NCI-H82 (cell line): ENCODE results near the gene TTLL11.
"Not testable (repeated sequence)": the region's sequence is repeated elsewhere in the genome, so short reads cannot be mapped to it uniquely, and the experiment has no call there.

ENCODE experiments used
- DNase-seq: peaks from one replicate; lab custom pipeline; 2025; lab: John Stamatoyannopoulos, UW

TTLL11 gene

DNA sequence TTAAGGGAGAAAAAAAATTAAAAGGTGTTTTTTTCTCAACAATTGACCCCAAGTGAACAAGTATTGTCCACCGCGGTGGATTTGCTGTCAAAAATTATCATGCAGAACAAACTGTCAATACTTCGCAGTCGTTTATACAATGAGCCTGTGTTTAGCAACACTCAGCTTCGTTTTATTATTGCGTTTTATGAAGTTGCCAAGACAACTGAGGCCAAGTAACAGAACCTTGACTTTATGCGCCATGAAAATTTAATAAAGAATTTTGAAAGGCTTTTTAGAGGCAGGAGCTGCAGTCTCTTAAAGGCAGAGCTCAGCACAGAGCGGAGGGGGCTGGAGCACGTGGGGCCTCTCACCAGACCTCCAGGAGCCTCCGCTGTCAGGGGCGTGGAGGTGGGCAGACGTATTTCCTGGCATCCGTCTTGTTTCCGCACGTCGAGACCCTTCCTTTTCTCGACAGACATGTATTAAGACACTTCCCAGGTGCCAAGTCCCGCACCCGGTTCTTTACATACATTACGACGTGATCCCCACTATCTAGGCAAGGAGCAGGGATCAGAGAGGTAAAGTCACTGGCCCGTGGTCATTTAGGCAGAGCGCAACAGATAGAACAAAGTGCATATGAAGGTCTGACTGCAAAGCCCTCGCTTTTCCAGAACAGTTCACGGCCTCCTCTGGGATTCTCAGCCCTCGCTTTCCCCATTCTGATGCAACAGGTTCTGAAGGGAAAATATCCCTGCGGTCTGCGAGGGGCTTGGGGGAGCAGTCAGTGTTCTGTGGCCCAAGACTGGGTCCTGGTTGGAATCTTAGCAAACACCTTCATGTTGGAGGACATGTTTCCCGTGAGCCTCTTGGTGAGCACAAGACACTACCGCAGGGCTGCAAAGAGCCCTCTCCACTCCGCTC lies 277.3 kb downstream of the TTLL11 start:
- no peak for DNase-seq

DNA sequence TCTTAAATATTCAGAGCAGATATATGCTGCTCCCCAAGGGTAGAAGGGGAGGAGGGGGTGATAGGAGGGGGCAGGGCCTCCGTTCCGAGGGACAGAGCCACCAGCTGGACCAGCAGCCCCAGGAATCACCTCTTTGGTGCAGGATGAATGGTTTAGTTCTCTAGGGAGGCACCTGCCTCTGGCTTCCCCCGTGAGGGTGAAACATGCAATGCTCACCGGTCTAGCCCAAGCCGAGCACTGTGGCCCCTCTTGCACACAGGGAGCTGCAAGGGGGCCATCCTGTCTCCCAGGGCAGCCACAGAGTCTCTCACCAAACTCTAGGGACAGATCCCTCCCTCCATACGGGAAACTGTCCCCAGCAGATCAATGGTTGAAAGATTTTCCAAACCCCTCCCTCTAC lies 278.0 kb downstream of the TTLL11 start:
- DNase-seq, result no peak

DNA sequence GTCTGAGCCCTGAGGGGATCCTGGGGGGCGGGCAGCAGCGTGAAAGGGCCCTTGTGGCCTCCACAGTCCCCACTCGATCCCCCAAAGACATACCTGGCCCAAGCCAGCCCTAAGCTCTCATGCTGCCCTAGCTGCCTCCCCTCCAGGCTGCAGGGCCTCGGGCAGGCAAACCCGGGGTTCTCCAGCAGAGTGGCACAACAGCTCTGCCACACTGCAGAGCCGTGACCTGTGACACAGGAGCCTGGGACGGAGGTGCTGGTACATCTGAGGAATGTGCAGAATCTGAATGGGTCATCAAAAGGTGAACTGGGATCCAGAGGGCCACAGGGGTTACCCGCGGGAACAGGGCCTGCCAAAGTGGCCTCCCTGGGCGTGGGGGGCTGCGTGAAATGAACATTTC lies 278.5 kb downstream of the TTLL11 start:
- no peak for DNase-seq

DNA sequence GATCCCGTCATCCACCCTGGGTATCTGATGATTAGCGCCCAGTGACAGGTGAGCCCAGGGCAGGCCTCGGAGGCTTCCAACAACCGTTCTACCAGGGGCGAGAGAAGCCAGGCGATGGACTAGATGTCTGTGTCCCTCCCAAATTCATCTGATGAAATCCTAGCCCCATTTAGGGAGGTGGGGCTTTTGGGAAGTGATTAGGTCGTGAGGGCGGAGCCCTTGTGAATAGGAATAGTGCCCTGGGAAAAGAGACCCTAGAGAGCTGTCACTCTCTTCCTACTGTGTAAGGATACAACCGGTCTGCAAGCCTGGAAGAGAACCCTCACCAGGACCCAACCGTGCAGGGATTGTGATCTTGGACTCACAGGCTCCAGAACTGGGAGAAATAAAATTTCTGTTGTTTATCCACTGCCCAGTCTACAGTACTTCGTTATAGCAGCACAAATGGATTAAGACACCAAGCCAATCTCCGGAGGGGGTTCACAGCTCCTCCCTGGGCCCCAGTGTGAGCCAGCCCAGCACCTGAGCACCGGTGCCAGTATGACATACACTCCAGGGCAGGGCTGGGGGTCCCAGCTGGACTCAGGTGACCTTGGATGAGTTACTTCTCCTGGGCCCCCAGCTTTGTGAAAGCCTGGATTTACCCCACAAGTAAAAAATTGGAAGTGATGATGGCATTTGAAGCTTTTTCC lies 279.4 kb downstream of the TTLL11 start:
- no peak for DNase-seq

DNA sequence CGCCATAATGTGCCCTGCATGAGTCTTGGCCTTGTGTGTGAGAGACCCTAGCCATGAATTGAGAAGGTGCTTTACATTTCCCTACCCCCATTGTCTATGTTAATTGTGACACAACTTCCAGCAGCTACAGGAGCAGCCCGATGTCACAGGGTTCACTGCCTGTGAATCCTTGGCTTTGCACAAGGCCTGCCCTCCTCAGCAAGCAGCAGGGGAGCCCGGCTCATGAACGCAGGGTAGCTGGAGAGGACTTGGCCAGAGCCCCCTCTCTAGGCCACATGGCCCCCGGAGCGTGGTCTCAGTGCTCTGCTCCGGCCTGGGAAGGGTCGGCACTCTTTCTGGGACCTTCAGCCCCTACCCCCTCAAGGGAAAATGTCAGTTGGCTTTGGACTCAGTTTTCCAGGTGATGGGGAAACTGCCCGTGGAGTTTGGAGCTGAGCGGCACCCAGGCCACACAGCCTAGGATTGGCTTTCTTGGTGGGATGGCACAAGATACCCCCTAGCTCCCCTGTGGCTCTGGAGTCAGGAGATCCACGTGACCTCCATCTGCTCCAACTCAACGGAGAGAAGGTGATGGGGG lies 280.9 kb downstream of the TTLL11 start:
- no peak for DNase-seq

DNA sequence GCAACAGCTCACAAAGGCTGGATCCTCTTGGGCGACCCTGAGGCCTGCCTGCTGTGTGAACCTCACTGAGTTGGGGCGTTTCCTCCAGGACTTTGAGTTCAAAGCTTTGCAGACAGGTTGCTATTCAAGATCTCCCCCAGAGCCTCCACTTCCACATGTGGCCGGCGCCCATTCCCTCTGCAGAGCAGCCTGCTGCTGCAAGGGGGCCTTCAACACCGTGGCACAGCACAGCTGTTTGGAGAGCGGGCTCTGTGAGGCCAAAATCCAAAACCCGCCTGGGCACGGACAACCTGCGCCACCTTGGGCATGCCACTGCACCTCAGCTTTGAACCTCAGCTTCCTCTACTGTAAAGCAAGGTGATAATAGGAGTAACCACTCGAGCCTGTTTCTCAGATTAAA lies 281.4 kb downstream of the TTLL11 start:
- DNase-seq, result no peak

DNA sequence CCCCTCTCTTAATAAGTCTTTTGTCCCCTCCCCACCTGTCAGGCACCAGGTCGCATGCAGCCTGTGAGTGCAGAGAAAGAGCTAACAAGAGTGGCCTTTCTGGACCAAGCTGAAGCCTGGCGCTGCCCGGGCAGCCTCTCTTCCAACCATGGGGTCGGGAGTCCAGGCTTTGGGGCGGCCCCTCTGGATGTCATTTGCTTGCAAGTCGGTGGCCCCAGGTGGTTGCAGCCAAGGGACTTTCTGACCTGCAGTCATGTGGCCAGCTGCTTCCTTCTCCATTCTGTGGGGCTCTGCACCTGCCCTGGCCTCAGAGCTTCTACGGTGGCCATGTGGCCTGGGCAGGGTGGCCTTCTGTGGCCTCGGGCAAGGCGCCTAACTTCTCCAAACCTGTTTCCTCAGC lies 282.0 kb downstream of the TTLL11 start:
- DNase-seq, result no peak

DNA sequence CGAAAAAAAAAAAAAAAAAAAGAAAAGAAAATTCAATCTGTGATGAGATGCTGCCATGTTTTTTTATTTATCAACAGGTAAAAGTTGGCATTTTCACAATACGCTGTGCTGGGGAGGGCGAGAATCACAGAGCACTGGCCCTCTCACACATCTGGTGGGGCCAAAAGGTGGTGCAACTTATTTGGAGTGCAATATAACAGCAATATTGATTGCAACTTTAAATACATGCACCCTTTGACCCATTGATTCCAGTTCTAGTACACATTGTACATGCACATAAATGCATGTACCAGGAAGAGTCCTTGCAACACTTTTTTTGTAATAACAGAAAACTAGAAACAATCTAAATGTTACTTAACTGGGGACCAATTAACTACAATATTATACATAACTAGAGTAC lies 282.6 kb downstream of the TTLL11 start:
- DNase-seq, result no peak

DNA sequence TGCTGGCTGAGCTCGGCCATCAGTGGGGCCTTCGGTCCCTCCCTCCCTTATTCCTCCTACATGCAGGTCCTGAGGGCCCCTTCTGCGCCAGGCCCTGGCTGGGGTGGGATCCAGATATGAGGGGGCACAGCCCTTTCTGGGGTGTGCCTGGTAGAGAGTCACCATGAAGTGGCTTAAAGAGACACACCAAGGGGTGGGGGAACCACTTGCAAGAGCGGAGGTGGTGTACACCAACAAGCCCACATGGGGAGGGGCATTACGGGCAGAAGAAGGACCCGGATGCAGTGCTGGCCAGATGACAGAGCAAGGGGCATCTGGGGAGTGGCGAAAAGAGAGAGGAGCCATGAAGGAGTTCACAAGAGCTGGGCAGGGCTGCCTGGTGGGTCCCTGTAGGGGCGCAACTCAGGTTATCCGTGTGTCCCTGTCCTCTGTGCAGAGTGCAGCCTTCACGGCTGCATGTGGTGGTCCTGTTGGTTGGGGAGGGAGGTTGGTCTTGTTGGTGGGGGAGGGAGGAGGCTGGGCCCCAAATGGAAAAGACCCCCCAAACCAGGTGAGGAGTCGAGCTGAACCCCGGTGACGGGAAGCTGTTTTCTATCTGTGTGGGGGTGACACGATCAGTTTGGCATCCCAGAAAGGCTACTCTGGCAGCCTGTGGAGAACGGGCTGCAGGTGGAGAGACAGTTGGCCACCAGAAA lies 283.6 kb downstream of the TTLL11 start:
- DNase-seq, result no peak

DNA sequence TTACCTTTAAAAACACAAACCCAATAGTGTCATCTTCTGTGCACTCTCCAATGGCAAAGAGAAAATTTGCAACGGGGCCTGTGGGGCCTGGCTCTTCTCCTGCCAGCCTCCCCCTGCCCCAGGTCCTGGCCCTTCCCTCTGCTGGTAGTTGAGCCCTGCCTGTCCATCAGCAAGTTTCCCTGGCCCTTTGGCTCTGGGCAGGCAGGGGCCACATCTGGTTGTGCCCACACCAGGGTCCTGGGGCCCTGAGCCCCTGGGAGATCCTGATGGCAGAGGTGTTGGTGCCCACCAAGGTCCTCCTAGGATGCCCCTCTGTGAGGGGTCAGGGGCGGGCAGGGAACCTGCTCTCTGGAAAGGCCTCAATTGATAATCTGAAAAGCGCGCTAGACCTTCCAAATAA lies 284.3 kb downstream of the TTLL11 start:
- DNase-seq, result no peak

DNA sequence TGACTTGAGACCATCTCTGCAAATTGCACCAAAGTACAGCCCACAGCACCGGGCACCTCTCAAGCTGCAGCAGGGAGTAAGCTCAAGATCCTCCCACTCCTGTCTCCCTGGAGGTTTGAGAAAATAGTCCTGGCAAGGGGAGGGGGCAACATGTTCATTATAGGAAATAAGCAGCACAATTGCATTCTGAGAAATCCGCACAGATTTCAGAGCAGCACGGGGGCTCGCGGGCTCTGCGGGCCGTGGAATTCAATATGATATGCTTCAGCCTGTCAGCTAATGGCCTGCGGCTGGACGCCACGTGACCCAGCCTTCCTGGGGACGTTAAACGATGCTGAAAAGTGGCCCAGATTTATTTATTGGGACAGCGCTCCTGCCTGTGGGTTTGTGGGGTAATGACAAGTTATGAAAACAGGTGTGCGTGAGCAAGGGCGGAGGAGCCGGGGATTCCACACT lies 285.3 kb downstream of the TTLL11 start:
- no peak for DNase-seq

DNA sequence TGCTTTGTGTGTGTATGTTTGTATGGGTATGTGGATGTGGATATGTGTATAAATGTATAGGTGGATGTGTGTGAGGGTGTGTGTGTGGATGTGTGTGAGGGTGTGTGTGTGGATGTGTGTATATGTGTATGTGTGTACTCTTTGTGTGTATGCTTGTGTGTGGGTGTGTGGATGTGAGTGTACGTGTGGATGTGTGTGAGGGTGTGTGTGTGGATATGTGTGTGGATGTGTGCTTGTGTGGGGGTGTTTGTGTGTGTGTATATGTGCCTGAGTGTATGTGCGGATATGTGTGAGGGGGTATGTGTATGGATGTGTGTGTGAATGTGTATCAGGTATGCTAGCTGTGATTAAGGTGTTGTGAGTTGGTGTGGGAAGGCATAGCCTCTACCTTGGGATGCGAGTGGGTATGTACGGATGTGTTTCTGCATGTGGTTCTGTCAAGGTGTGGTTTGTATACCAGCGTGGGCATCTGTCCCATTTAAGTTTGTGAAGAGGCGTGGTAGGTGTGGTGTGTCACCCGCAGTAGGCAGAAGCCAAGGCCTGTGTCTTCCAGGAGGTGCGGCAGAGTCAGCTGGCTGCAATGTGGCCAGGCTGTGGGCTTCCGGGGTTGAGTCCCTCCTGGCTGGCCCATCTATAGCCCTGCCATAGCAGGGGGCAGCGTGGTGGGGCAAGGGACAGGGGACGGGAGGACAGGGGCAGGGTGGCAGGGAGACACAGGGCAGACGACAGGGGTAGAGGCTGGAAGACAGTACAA lies 285.9 kb downstream of the TTLL11 start:
- DNase-seq, result no peak

DNA sequence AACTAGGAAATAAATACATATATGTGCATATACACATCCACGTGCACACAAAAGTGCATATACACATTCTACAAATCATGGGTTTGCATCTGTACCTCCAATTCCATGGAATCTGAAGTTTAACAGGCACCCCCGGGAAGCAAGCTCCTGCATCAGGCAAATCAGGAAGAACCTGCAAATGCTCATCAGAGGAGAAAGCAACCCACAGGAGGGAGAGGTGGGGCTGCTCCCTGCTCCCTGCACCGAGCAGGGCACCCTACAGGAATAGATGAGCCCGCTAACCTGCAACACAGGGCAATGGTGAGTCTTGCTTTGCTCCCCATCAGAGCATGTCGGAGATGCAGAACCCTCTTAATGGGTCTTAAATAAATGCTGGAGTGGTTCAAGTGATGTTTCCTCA lies 290.4 kb downstream of the TTLL11 start:
- DNase-seq, result no peak

DNA sequence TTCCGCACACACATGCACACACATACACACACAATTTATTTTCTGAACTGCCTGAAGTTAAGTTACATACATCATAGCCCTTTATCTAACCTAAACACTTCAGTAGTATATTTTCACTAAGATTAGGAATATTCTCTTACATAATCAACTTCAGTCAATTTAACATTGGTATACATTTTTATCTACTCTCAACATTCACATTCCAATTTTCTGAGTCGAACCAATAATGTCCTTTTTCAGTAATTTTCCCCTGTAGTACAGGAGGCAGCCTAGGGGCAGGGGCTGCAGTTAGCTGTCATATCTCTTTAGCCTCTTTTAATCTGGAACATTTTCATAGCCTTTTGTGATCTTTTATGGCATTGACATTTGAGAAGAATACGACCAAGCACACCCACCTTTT lies 291.5 kb downstream of the TTLL11 start:
- no peak for DNase-seq

DNA sequence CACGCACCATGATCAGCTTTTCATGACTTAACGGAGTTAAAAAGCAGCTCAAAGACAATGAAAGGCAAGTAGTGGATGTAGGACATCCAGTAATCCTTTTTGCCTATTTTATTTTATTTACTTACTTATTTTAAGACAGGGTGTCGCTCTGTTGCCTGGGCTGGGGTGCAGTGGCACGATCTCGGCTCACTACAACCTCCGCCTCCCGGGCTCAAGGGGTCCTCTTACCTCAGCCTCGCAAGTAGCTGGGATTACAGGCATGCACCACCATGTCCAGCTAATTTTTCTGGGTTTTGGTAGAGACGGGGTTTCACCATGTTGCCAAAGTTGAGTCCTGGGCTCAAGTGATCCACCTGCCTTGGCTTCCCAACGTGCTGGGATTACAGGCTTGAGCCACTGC lies 292.7 kb downstream of the TTLL11 start:
- no peak for DNase-seq

DNA sequence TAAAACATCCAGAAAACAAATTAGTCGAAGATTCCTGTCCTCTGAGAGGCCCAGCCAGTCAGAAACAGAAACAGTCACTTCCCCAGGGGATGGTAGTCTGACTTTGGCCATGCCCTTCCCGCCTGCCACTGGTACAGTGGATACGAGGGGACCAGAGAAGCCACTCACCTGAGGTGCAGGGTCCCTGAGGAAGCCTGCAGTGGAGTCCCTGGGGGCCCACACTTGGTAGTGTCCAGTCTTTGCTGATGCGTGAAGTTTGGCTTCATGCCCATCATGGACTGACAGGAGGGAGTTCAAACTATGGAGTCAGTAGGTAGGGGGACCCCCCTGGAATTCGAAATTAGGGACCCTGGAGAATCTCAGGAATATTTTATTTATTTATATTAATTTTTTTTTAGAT lies 294.2 kb downstream of the TTLL11 start:
- no peak for DNase-seq

DNA sequence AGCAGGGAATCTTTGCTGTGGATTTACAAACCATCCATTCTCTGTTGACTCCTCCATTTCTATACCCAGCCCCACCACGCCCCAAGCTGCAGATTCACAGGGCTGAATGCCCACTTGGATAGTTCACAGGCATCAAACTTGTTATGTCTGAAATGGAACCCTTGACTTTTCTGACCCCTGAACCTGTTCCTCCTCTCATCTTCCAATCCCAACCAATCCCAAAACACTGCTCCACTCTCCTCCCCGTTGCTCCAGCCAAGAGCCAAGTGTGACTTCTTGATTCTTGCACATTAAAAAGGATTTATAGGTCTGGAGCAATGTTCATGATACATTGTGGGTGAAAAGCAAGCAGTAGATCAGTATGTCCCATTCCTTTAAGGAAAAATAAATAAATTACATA lies 296.0 kb downstream of the TTLL11 start:
- DNase-seq, result no peak

DNA sequence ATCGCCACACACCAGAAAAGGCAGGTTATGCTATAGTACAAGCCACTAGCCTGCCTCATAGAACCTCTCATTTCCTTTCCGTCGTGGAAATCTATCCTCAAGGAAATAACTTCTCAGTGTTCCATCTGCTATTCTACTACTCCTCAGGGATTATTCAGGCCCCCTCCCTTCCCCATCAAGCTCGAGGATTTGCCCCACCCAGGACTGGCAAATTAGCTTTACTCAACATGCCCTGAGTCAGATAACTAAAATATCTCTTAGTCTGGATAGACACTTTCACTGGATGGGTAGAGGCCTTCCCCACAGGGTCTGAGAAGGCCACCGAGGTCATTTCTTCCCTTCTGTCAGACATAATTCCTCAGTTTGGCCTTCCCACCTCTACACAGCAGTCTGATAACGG lies 298.8 kb downstream of the TTLL11 start:
- DNase-seq, result peak; percentile 41

DNA sequence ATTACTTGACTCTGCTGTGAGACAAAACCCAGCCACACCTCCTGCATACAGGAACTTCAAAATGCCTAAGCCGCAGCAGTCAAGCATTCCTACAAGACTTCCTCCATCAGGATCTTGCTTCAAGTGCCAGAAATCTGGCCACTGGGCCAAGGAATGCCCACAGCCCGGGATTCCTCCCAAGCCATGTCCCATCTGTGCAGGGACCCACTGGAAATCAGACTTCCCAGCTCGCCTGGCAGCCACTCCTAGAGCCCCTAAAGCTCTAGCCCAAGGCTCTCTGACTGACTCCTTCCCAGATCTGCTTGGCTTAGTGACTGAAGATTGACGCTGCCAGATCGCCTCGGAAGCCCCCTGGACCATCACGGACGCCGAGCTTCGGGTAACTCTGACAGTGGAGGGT lies 300.6 kb downstream of the TTLL11 start:
- DNase-seq, result not testable (repeated sequence)

DNA sequence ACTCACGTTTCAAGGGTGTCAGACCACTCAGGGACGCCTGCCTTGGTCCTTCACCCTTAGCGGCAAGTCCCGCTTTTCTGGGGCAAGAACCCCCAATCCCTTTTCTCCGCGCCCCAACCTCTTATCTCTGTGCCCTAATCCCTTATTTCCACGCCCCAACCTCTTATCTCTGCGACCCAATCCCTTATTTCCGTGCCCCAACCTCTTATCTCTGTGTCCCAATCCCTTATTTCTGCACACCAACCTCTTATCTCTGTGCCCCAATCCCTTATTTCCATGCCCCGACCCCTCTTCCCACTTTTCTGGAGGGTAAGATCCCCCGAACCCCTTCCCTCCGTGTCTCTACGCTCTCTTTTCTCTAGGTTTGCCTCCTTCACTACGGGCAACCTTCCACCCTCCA lies 302.3 kb downstream of the TTLL11 start:
- no peak for DNase-seq

DNA sequence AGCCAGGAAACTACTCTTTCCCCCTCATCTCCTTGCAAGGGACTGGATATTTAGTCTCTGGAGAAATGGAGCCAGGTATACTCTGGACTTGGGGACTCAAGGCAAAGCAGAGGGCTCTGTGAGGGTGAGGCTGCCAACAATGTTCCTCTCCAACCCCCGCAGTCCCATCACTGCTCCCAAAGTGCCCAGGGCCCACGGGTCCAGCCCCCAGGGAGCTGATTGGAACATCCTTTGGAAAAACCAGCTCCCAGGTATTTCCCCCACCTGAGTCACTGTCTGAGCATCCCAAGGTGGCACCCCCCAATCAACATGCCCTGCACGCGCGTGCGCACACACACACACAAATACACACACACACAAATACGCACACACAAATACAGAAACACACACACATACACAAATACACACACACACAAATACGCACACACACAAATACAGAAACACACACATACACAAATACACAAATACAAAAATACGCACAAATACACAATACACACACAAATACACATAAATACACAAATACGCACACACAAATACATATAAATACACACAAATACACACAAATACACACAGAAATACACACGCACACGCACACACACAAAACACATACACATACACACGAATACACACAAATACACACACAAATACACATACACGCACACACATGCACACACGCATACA lies 304.3 kb downstream of the TTLL11 start:
- DNase-seq, result no peak
